H9 (cell line): ENCODE data around the gene DRD4. TPM values are rescaled to one million over a fixed set of nuclear protein-coding genes. Genes with fewer than 3 reads are reported as not detected.

ENCODE experiments used
- DNase-seq: peaks from one replicate; pipeline ENCODE4 v3.0.0-alpha.2; 2017
- H2AFZ ChIP-seq: one replicate; pipeline ENCODE4 v1.6.1; 2013; ENCODE audit warnings: mild to moderate bottlenecking, low read length, control low read depth, moderate library complexity
- H2AK5ac ChIP-seq: 2 replicates; pipeline ENCODE4 v1.6.1; 2013; ENCODE audit warnings: low read length, control low read depth, mixed read lengths; ENCODE audit not compliant: insufficient read length
- H2BK120ac ChIP-seq: one replicate; pipeline ENCODE4 v1.6.1; 2013; ENCODE audit warnings: low read depth, mild to moderate bottlenecking, low read length, control low read depth, inconsistent platforms; ENCODE audit not compliant: poor library complexity, severe bottlenecking
- H2BK12ac ChIP-seq: 2 replicates; pipeline ENCODE4 v1.6.1; 2013; ENCODE audit warnings: low read length, control low read depth, mixed read lengths, low read depth; ENCODE audit not compliant: insufficient read length
- H2BK15ac ChIP-seq: 2 replicates; pipeline ENCODE4 v1.6.1; 2013; ENCODE audit warnings: low read depth, low read length, control low read depth
- H2BK20ac ChIP-seq: one replicate; pipeline ENCODE4 v1.6.1; 2013; ENCODE audit warnings: low read depth, mild to moderate bottlenecking, low read length, control low read depth, inconsistent platforms; ENCODE audit not compliant: poor library complexity, severe bottlenecking
- H2BK5ac ChIP-seq: 2 replicates; pipeline ENCODE4 v1.6.1; 2013; ENCODE audit warnings: low read length, control low read depth, mixed read lengths; ENCODE audit not compliant: insufficient read length
- H3K14ac ChIP-seq: 2 replicates; pipeline ENCODE4 v1.6.1; 2013; ENCODE audit warnings: low read length, control low read depth; ENCODE audit not compliant: insufficient read depth
- H3K18ac ChIP-seq: 2 replicates; pipeline ENCODE4 v1.6.1; 2013; ENCODE audit warnings: low read depth, mild to moderate bottlenecking, mixed read lengths, low read length, control low read depth; ENCODE audit not compliant: insufficient read length
- H3K23ac ChIP-seq: 2 replicates; pipeline ENCODE4 v1.6.1; 2013; ENCODE audit warnings: low read length, control low read depth, mixed read lengths, low read depth; ENCODE audit not compliant: insufficient read length
- H3K23me2 ChIP-seq: 2 replicates; pipeline ENCODE4 v1.6.1; 2013; ENCODE audit warnings: low read depth, mild to moderate bottlenecking, mixed read lengths, low read length, control low read depth; ENCODE audit not compliant: insufficient read length, poor library complexity, severe bottlenecking
- H3K27ac ChIP-seq: 2 replicates; pipeline ENCODE4 v1.5.1; 2013; ENCODE audit warnings: low read length, control low read depth, mixed read lengths, low read depth; ENCODE audit not compliant: insufficient read length
- H3K27me3 ChIP-seq: 2 replicates; pipeline ENCODE4 v1.6.1; 2013; ENCODE audit warnings: low read length, control low read depth, inconsistent platforms; ENCODE audit not compliant: insufficient read depth
- H3K4ac ChIP-seq: 2 replicates; pipeline ENCODE4 v1.6.1; 2013; ENCODE audit warnings: low read depth, mild to moderate bottlenecking, control low read depth, inconsistent platforms, low read length, moderate library complexity
- H3K4me1 ChIP-seq: 2 replicates; pipeline ENCODE4 v1.6.1; 2013; ENCODE audit warnings: low read length, control low read depth, inconsistent platforms; ENCODE audit not compliant: insufficient read depth
- H3K4me2 ChIP-seq: 2 replicates; pipeline ENCODE4 v1.6.1; 2013; ENCODE audit warnings: low read length, control low read depth, mixed read lengths; ENCODE audit not compliant: insufficient read length, insufficient read depth
- H3K56ac ChIP-seq: 2 replicates; pipeline ENCODE4 v1.6.1; 2013; ENCODE audit warnings: low read depth, mild to moderate bottlenecking, mixed read lengths, low read length, control low read depth; ENCODE audit not compliant: insufficient read length
- H3K79me1 ChIP-seq: 2 replicates; pipeline ENCODE4 v1.6.1; 2013; ENCODE audit warnings: low read depth, mild to moderate bottlenecking, moderate library complexity, low read length, control low read depth, inconsistent platforms; ENCODE audit not compliant: insufficient read depth, poor library complexity, severe bottlenecking
- H3K79me2 ChIP-seq: 2 replicates; pipeline ENCODE4 v1.6.1; 2013; ENCODE audit warnings: low read length, control low read depth, inconsistent platforms; ENCODE audit not compliant: insufficient read depth
- H3K9ac ChIP-seq: 2 replicates; pipeline ENCODE4 v1.6.1; 2013; ENCODE audit warnings: low read length, control low read depth, mixed read lengths; ENCODE audit not compliant: insufficient read length; ENCODE audit errors: extremely low read depth
- H3K9me3 ChIP-seq: one replicate; pipeline ENCODE4 v1.6.1; 2013; ENCODE audit warnings: low read depth, low read length, inconsistent platforms; ENCODE audit not compliant: control insufficient read depth
- H3T11ph ChIP-seq: one replicate; pipeline ENCODE4 v1.6.1; 2013; ENCODE audit warnings: mild to moderate bottlenecking, low read length, control low read depth, inconsistent platforms
- H4K20me1 ChIP-seq: one replicate; pipeline ENCODE4 v1.6.1; 2013; ENCODE audit not compliant: control insufficient read depth, insufficient read length, insufficient read depth
- H4K5ac ChIP-seq: 2 replicates; pipeline ENCODE4 v1.6.1; 2013; ENCODE audit warnings: low read depth, mild to moderate bottlenecking, mixed read lengths, low read length, control low read depth; ENCODE audit not compliant: insufficient read length
- H4K8ac ChIP-seq: replicated peaks from 2 replicates; pipeline ENCODE4 v1.6.1; 2013; ENCODE audit warnings: low read length, control low read depth, mixed read lengths, low read depth; ENCODE audit not compliant: insufficient read length
- H4K91ac ChIP-seq: 2 replicates; pipeline ENCODE4 v1.6.1; 2013; ENCODE audit warnings: low read depth, mild to moderate bottlenecking, moderate library complexity, mixed read lengths, low read length, control low read depth; ENCODE audit not compliant: insufficient read length
- H3K27ac Mint-ChIP-seq, 3 experiments: 2 replicates in 2 of 3; 3 replicates in 1 of 3; pipeline ENCODE4 v1.8.0; 2020 to 2021; ENCODE audit warnings: mixed read lengths in 3 of 3, mild to moderate bottlenecking in 1 of 3, moderate library complexity in 1 of 3
- H3K27me3 Mint-ChIP-seq: 2 replicates; pipeline ENCODE4 v1.8.0; 2021; ENCODE audit warnings: low read depth, mild to moderate bottlenecking, moderate library complexity, mixed read lengths
- H3K36me3 Mint-ChIP-seq, 3 experiments: 2 replicates in 2 of 3; 3 replicates in 1 of 3; pipeline ENCODE4 v1.8.0; 2020 to 2021; ENCODE audit warnings: low read depth in 3 of 3, mixed read lengths in 3 of 3; ENCODE audit not compliant: insufficient read depth in 1 of 3
- H3K4me1 Mint-ChIP-seq, 2 experiments: 2 replicates each; pipeline ENCODE4 v1.8.0; 2020; ENCODE audit warnings: mixed read lengths in 2 of 2
- H3K4me3 Mint-ChIP-seq, 2 experiments: 2 replicates in 1 of 2; 3 replicates in 1 of 2; pipeline ENCODE4 v1.8.0; 2020 to 2021; ENCODE audit warnings: mild to moderate bottlenecking in 2 of 2, mixed read lengths in 2 of 2, moderate library complexity in 1 of 2
- H3K9me3 Mint-ChIP-seq, 2 experiments: 2 replicates in 1 of 2; 3 replicates in 1 of 2; pipeline ENCODE4 v1.8.0; 2020; ENCODE audit warnings: mild to moderate bottlenecking in 2 of 2, mixed read lengths in 2 of 2, moderate library complexity in 1 of 2
- CTCF ChIP-seq: fragments of 200-600 bp; sonication (generic); conservative IDR thresholded peaks from 3 replicates; pipeline ENCODE4 v1.8.0; 2021; ENCODE audit warnings: antibody characterized with exemption, mild to moderate bottlenecking
- WGBS: extraction: QIAGEN DNeasy Blood & Tissue Kit; methylation state at CpG from one replicate; pipeline ENCODE4 v1.1.7; 2013; ENCODE audit warnings: missing lambda C conversion rate, low lambda C conversion rate, mixed read lengths; ENCODE audit not compliant: insufficient read length; ENCODE audit errors: extremely low coverage; 5-methylcytosine and 5-hydroxymethylcytosine counted together
- total RNA-seq: library from RNA; stranded (reverse); gene quantifications from 2 replicates; pipeline ENCODE4 v1.2.1, GENCODE V29; 2021

DRD4 gene
- total RNA-seq, 1 experiment from 2014 or later, result 6.8 TPM

DNA sequence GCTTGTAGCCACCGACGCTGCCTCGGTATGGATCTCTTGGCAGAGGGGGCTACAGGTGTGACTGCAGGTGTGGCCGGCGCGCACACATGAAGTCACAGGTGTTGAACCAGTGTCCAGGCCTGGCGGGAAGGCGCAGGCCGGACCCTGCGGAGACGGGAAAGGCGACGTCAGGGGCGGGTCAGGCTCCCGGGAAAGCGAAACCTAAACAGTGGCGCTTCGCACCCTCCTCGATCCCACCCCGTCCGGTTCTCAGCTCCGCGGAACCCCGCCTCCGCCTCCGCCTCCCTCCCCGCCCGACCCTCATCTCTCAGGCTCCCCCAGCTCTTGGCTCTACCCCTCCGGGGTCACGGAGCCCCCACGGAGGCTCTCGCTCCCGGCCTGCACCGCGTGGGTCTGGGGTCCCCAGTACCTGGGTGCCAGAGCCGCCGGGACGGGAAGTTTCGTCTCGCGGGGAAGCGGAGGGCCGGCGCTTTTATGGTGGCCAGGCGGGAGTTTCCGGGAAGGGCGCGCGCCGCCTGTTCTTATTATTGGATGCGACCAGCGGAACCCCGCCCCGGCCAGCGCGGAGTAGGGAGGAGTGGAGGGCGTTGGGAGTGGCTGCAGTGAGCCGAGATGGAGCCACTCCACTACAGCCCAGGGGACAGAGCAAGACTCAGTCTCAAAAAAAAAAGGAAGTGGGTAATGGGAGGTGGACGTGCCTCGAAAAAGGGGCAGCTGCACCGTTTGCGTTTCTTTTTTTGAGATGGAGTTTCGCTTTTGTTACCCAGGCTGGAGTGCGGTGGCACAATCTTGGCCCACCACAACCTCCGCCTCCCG is 21.4 kb upstream of the DRD4 start, which contains the start of gene IRF7:
IRF7 (minus strand) TSS at position 447 of the 816 bp plus-strand sequence. CDS start 586 bp downstream, outside the sequence.
- Histone ChIP-seq H3K23me2 (peaks cover 4% of the 10 kb centered on the region), H3T11ph (no peak within 1 kb of the TSS), H2BK12ac (no peak within 1 kb of the TSS), H2BK5ac (no peak within 1 kb of the TSS), H3K23ac (no peak within 1 kb of the TSS), H3K9ac (no peak within 1 kb of the TSS), H2BK15ac (no peak within 1 kb of the TSS), H2AK5ac (no peak within 1 kb of the TSS), H4K5ac (no peak within 1 kb of the TSS), H2BK120ac (no peak within 1 kb of the TSS), H4K91ac (no peak within 1 kb of the TSS), H4K8ac (no peak within 1 kb of the TSS), H3K18ac (peak within 1 kb of the TSS; percentile 66), H3K27me3 (no peaks in the 10 kb centered on the region), H3K4me1 (no peaks in the 10 kb centered on the region), H3K4me2 (peak within 1 kb of the TSS; percentile 35), H3K4ac (no peak within 1 kb of the TSS), H2AFZ (no peak within 1 kb of the TSS), H3K79me2 (no peaks in the 10 kb centered on the region), H3K9me3 (no peaks in the 10 kb centered on the region), H3K79me1 (no peaks in the 10 kb centered on the region), H3K14ac (peak within 1 kb of the TSS; percentile 89), H2BK20ac (no peak within 1 kb of the TSS), H3K56ac (no peak within 1 kb of the TSS), H3K27ac (no peak within 1 kb of the TSS), H4K20me1 (no peaks in the 10 kb centered on the region)
- no CpG with 5 or more reads among the region's 66 CpGs for WGBS
- no peak for TF ChIP-seq CTCF
- Mint-ChIP-seq H3K27me3 (no peaks in the 10 kb centered on the region), H3K9me3 (no peaks in the 10 kb centered on the region), H3K27ac (peak within 1 kb of the TSS; percentile 44 to 94 (median 89); a peak in 4 of 7 replicates), H3K4me3 (peak within 1 kb of the TSS; percentile 73 to 82), H3K4me1 (peaks cover 4 to 6% of the 10 kb centered on the region in 2 experiments; a peak in 3 of 4 replicates), H3K36me3 (peaks cover 3 to 21% (median 19%) of the 10 kb centered on the region in 3 experiments; a peak in 6 of 7 replicates)
- DNase-seq, result peak; percentile 91
